ENCODE results near the gene CD47.

CD47 gene

GRCh38 chr3:108090049-108090700, 656 bp downstream of the CD47 start:
- DNase-seq: peak; percentile 48 to 70

GRCh38 chr3:108089579-108089978, 1.3 kb downstream of the CD47 start:
- no peak for DNase-seq

- DNase-seq: peak in 1 of 2 donors; percentile 52
These were observed 2.1 kb downstream of the CD47 start for GRCh38 chr3:108088697-108089096.

- DNase-seq: no peak
These were observed 2.7 kb downstream of the CD47 start for GRCh38 chr3:108088146-108088545.

GRCh38 chr3:108086653-108087052, 4.2 kb downstream of the CD47 start:
- DNase-seq: no peak

- no peak for DNase-seq
These were observed 5.0 kb downstream of the CD47 start for GRCh38 chr3:108085810-108086350.

- DNase-seq: no peak
These were observed 5.5 kb downstream of the CD47 start for GRCh38 chr3:108085370-108085769.

- DNase-seq: no peak
These were observed 11.0 kb downstream of the CD47 start for GRCh38 chr3:108079877-108080276.

GRCh38 chr3:108079043-108079442, 11.8 kb downstream of the CD47 start:
- no peak for DNase-seq

GRCh38 chr3:108076564-108076963, 14.3 kb downstream of the CD47 start:
- DNase-seq: no peak

- DNase-seq: no peak
These were observed 16.9 kb downstream of the CD47 start for GRCh38 chr3:108073764-108074431.

GRCh38 chr3:108071368-108071767, 19.5 kb downstream of the CD47 start:
- DNase-seq: no peak

- DNase-seq: no peak
These were observed 20.5 kb downstream of the CD47 start for GRCh38 chr3:108070356-108070755.

GRCh38 chr3:108067768-108068167, 23.1 kb downstream of the CD47 start:
- DNase-seq: no peak

GRCh38 chr3:108065096-108065495, 25.7 kb downstream of the CD47 start:
- DNase-seq: no peak

GRCh38 chr3:108064293-108064887, 26.4 kb downstream of the CD47 start:
- DNase-seq: no peak

- DNase-seq: peak in 1 of 2 donors; percentile 91
These were observed 28.8 kb downstream of the CD47 start for GRCh38 chr3:108062051-108062450.

GRCh38 chr3:108060331-108060730, 30.5 kb downstream of the CD47 start:
- no peak for DNase-seq

GRCh38 chr3:108055931-108056330, 34.9 kb downstream of the CD47 start:
- no peak for DNase-seq

GRCh38 chr3:108054935-108055334, 35.9 kb downstream of the CD47 start:
- no peak for DNase-seq

GRCh38 chr3:108053483-108053882, 37.3 kb downstream of the CD47 start:
- no peak for DNase-seq

- no peak for DNase-seq
These were observed 37.8 kb downstream of the CD47 start for GRCh38 chr3:108053067-108053466.

GRCh38 chr3:108051005-108051404, 39.8 kb downstream of the CD47 start:
- no peak for DNase-seq

- DNase-seq: no peak
These were observed 42.8 kb downstream of the CD47 start for GRCh38 chr3:108047987-108048386.
